ENCODE results near the gene CPT2. TPM values are rescaled to one million over a fixed set of nuclear protein-coding genes. Genes with fewer than 3 reads are reported as not detected.
A peak's percentile ranks its signal among the peaks of the same experiment; 100 is the strongest.

Gene CPT2
- total RNA-seq, 1 experiment from 2014 or later = 35.7 TPM

- peaks cover 3% of the 10 kb centered on the region; the same call in 1 of the 2 replicates for H3K4me1 ChIP-seq (replicated peaks; ENCODE audit: insufficient read depth)
- TF ChIP-seq EZH2 (IDR thresholded peaks at IDR 0.05; ENCODE audit: low read depth) (no peak), CTCF (conservative IDR thresholded peaks at IDR 0.05) (peak; percentile 93)
- peak; percentile 63 to 79 for DNase-seq
- no peaks in the 10 kb centered on the region for H3K9me2 ChIP-seq (ENCODE audit: insufficient read depth)
- no peaks in the 10 kb centered on the region for H3K9me3 ChIP-seq (ENCODE audit: insufficient read depth, low read depth)
- H4K20me1 ChIP-seq (ENCODE audit: insufficient read depth) = no peaks in the 10 kb centered on the region
- no peaks in the 10 kb centered on the region for H3K79me2 ChIP-seq (ENCODE audit: low read depth)
- ChIA-PET POLR2A (ENCODE audit: unreplicated experiment) (no interaction called here), CTCF (no interaction called here)
- intact Hi-C loops (cut with micrococcal nuclease; ENCODE audit: unreplicated experiment) = loop anchor here (5.0 to 10.0 kb wide), 2 partner anchors 135 to 337 kb away; partner anchors contain the start of gene ZYG11A
- H3K4me3 ChIP-seq = no peak overlapping the region
- H2AFZ ChIP-seq = no peak overlapping the region
- no TSS peak for BruUV-seq (replicated peaks)
- H3K36me3 ChIP-seq (ENCODE audit: low read depth) = no peaks in the 10 kb centered on the region
- H3F3A ChIP-seq (ENCODE audit: insufficient read depth, low read depth) = no peaks in the 10 kb centered on the region
- no peaks in the 10 kb centered on the region for H3K27me3 ChIP-seq (ENCODE audit: insufficient read depth, low read depth)
- no peak overlapping the region for H3K27ac ChIP-seq
- no peak overlapping the region for H3K4me2 ChIP-seq
These were observed 14.5 kb upstream of the CPT2 start for GRCh38 chr1:53182111-53182593.

- Histone ChIP-seq H3K36me3 (ENCODE audit: low read depth) (no peaks in the 10 kb centered on the region), H3K4me1 (replicated peaks; ENCODE audit: insufficient read depth) (peaks cover 3% of the 10 kb centered on the region; the same call in 1 of the 2 replicates), H3K9me2 (ENCODE audit: insufficient read depth) (no peaks in the 10 kb centered on the region), H3K9me3 (ENCODE audit: insufficient read depth, low read depth) (no peaks in the 10 kb centered on the region), H3K4me2 (no peak overlapping the region), H4K20me1 (ENCODE audit: insufficient read depth) (no peaks in the 10 kb centered on the region), H3K27me3 (ENCODE audit: insufficient read depth, low read depth) (no peaks in the 10 kb centered on the region), H3F3A (ENCODE audit: insufficient read depth, low read depth) (no peaks in the 10 kb centered on the region), H3K79me2 (ENCODE audit: low read depth) (no peaks in the 10 kb centered on the region), H3K4me3 (no peak overlapping the region), H2AFZ (no peak overlapping the region), H3K27ac (no peak overlapping the region)
- BruUV-seq (replicated peaks) = no TSS peak
- intact Hi-C loops (cut with micrococcal nuclease; ENCODE audit: unreplicated experiment) = loop anchor here (5.0 to 10.0 kb wide), 2 partner anchors 135 to 338 kb away; partner anchors contain the start of gene ZYG11A
- POLR2A ChIA-PET (ENCODE audit: unreplicated experiment) = no interaction called here
- CTCF ChIA-PET = no interaction called here
- no peak for DNase-seq
- TF ChIP-seq CTCF (conservative IDR thresholded peaks at IDR 0.05) (no peak), EZH2 (IDR thresholded peaks at IDR 0.05; ENCODE audit: low read depth) (no peak)
These were observed 13.9 kb upstream of the CPT2 start for GRCh38 chr1:53182716-53183094.

- no peaks in the 10 kb centered on the region for H3K79me2 ChIP-seq (ENCODE audit: low read depth)
- intact Hi-C loops (cut with micrococcal nuclease; ENCODE audit: unreplicated experiment) = loop anchor here (5.0 to 10.0 kb wide), 2 partner anchors 136 to 339 kb away; partner anchors contain the start of gene ZYG11A
- H3K27me3 ChIP-seq (ENCODE audit: insufficient read depth, low read depth) = no peaks in the 10 kb centered on the region
- no peaks in the 10 kb centered on the region for H3K36me3 ChIP-seq (ENCODE audit: low read depth)
- no peaks in the 10 kb centered on the region for H3K9me3 ChIP-seq (ENCODE audit: insufficient read depth, low read depth)
- POLR2A ChIA-PET (ENCODE audit: unreplicated experiment) = no interaction called here
- DNase-seq = no peak
- no TSS peak for BruUV-seq (replicated peaks)
- H3K4me1 ChIP-seq (replicated peaks; ENCODE audit: insufficient read depth) = peaks cover 3% of the 10 kb centered on the region
- H3K27ac ChIP-seq = no peak overlapping the region
- no peak overlapping the region for H3K4me3 ChIP-seq
- H3F3A ChIP-seq (ENCODE audit: insufficient read depth, low read depth) = no peaks in the 10 kb centered on the region
- H4K20me1 ChIP-seq (ENCODE audit: insufficient read depth) = no peaks in the 10 kb centered on the region
- no peaks in the 10 kb centered on the region for H3K9me2 ChIP-seq (ENCODE audit: insufficient read depth)
- CTCF ChIA-PET = no interaction called here
- no peak overlapping the region for H2AFZ ChIP-seq
- no peak overlapping the region for H3K4me2 ChIP-seq
- TF ChIP-seq EZH2 (IDR thresholded peaks at IDR 0.05; ENCODE audit: low read depth) (no peak), CTCF (conservative IDR thresholded peaks at IDR 0.05) (no peak)
These were observed 13.3 kb upstream of the CPT2 start for GRCh38 chr1:53183095-53183990.

All from PC-9 (cell line).